ENCODE results near the gene TAS1R3.

The TAS1R3 gene

DNA sequence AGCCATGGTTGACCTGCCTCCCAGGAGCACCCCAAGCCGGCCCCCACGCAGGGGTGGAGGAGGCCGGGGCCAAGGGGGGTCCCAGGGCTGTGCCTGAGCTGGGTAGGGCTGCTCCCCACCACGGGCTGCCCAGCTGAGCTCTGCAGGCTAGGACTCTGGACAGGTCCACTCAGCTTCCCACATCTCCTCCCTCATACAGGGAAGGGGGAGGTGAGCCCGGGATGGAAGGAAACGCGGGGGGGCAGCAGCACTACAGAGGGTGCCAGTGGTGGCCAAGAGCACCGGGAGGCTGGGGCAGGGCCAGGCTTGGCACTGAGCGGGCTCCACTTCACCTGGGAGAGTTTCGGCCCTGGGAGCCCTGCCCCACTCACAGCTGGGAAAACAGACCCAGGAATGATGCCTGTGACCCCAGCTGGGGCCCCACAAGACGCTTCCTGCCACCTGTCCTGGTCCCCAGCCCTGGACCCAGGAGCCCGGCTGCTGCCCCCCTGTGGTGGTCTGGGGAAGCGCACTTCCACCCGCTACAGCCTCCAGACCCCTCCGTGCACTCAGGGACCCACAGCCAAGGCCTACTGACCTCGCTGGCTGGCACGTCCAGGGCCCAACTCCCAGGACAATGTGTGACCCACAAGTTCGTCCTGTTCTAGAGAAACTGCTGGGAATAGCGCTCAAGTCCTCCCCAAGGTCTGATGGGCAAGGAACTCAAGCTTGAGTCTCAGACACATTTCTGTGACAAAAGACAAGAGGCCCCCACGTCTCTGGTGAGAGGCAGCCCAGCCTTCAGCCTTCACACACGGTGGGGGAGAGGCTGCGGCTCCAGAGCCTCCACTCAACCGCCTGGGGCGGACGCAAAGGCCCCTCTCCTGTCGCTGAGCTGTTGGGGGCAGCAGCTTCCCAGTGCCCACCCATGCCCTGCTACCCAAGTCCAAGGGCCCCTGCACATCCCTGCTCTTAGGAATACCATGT, 40.9 kb downstream of the TAS1R3 start:
- TF ChIP-seq, protein P1, sequence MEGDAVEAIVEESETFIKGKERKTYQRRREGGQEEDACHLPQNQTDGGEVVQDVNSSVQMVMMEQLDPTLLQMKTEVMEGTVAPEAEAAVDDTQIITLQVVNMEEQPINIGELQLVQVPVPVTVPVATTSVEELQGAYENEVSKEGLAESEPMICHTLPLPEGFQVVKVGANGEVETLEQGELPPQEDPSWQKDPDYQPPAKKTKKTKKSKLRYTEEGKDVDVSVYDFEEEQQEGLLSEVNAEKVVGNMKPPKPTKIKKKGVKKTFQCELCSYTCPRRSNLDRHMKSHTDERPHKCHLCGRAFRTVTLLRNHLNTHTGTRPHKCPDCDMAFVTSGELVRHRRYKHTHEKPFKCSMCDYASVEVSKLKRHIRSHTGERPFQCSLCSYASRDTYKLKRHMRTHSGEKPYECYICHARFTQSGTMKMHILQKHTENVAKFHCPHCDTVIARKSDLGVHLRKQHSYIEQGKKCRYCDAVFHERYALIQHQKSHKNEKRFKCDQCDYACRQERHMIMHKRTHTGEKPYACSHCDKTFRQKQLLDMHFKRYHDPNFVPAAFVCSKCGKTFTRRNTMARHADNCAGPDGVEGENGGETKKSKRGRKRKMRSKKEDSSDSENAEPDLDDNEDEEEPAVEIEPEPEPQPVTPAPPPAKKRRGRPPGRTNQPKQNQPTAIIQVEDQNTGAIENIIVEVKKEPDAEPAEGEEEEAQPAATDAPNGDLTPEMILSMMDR (IDR thresholded peaks at IDR 0.05; ENCODE audit: insufficient read depth, low read length, missing control alignments): peak; percentile 93
- CTCF ChIA-PET: interaction anchor here (0.6 to 9.3 kb wide), 28 partner anchors 8 to 370 kb away, joined by 3 to 138 read pairs (median 3); partner anchors contain the start of genes CCNL2, DVL1, MXRA8 and TAS1R3
- POLR2A ChIA-PET: interaction anchor here (0.7 to 2.3 kb wide), 4 partner anchors 13 to 29 kb away, joined by 3 to 9 read pairs (median 6); no protein-coding TSS in a partner anchor
- H3K4me3 ChIP-seq (ENCODE audit: low read depth, low read length): peak overlapping the region; percentile 12; the same call in 1 of the 2 replicates
- no peak for DNase-seq (ENCODE audit: low read depth, low spot score)

DNA sequence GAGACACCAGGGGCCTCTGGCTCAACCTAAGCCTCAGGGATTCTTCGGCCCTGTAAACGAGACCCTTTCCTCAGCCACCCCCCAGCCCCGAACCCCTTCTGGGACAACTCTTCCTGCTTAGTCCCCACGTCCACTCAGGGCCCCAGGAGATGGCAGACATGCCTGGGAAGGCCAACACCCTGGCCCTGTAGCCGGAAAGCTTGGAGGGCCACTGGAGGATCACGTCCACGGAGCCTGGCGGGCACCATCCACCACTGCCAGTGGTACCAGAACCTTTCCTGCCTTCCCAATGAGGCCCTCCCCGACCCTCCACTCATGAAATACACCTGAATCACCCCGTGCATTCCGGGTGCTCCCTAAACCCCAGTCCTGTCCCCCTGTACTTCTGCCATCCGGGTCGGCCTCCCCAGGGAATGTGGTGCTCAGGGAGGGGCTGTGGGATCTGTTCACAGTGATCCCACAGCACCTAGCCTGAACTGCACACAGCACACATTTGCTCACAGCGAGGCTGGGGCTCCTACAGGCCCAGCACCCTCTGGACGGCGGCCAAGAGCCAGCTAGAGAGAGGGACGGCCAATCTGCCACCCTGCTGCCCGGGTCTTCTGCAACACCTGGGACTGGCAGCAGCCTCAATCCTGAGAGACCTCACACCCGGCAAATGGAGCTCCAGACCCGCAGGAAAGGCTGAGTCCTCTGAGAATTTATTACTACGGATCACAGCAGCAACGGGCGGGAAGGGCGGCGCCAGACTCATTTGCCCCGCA, 42.2 kb downstream of the TAS1R3 start:
- CTCF ChIA-PET: interaction anchor here (0.7 to 9.3 kb wide), 15 partner anchors 10 to 252 kb away, joined by 3 to 138 read pairs (median 10); partner anchors contain the start of genes CCNL2, DVL1 and MXRA8

DNA sequence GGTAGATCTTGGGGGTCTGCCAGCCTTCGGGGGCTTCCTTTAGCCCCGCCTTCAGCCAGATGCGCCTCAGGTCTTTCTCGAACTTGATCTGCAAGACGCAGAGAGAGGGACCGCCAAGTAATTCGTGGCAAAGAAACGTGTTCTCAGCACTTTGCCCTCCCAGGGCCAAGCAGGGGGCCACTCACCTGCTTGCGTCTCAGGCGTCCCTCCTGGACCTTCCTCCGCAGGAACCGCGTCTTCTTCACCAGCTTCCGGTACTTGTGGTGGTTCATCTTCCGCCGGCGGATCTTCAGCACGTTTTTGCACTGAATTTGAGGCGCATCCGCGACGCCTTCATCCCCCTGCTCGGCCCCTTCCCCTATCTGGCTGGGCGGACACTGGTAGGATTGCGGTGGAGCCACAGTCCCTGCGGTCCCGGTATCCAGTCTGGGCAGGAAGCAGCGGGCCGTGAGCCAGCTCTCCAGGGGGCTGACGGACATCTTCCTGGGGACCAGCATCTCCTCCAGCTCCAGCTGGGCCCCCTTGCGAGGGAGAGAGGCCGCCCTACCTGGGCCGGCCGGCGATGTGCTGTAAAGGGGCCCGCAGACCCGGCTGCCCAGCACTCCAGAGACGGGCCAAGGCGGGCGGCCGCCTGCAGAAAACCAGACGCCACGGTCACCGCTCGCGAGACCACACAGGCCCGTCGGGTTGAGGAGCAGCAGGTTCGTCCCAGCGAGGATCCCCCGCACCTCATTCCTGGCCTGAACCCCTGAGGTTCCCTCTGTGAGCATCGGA, 42.9 kb downstream of the TAS1R3 start:
- ChIA-PET POLR2A (interaction anchor here (0.9 to 3.1 kb wide), 3 partner anchors 15 to 26 kb away, joined by 3 to 36 read pairs (median 15); partner anchors contain the start of genes CCNL2 and MXRA8), CTCF (interaction anchor here (0.7 to 9.3 kb wide), 9 partner anchors 9 to 61 kb away, joined by 3 to 138 read pairs (median 4); partner anchors contain the start of gene DVL1)
- TF ChIP-seq, protein P1 (IDR thresholded peaks at IDR 0.05; ENCODE audit: insufficient read depth, low read length, missing control alignments): no peak
- H3K4me3 ChIP-seq (ENCODE audit: low read depth, low read length): peak overlapping the region; percentile 85
- no peak for DNase-seq (ENCODE audit: low read depth, low spot score)

More for the DNA sequence above, 42.2 kb downstream of the TAS1R3 start:
- POLR2A ChIA-PET: interaction anchor here (0.7 to 2.3 kb wide), 3 partner anchors 21 to 25 kb away, joined by 3 to 9 read pairs (median 3); no protein-coding TSS in a partner anchor
- peak overlapping the region; percentile 85 for H3K4me3 ChIP-seq (ENCODE audit: low read depth, low read length)
- TF ChIP-seq, protein P1 (IDR thresholded peaks at IDR 0.05; ENCODE audit: insufficient read depth, low read length, missing control alignments): no peak
- no peak for DNase-seq (ENCODE audit: low read depth, low spot score)

DNA sequence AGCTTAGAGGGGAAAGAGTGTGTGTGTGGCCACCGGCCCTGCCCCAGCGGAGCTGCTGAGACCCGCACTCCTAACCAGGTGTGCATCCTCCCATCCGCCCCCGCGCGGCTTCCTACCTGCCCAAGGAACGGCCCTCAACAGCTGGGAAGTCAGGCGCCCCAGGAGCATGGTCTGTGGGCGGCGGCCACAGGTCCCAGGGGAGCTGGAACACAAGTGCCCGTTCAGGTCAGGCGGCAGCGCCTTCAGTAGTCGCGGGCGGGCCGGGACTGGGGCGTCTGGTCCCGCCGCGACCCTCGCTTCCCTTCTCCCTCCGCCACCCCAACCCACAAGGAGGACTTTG, 43.5 kb downstream of the TAS1R3 start:
- DNase-seq (ENCODE audit: low read depth, low spot score): no peak
- POLR2A ChIA-PET: interaction anchor here (0.7 to 3.1 kb wide), 12 partner anchors 10 to 33 kb away, joined by 3 to 36 read pairs (median 5); partner anchors contain the start of genes CCNL2, MRPL20 and MXRA8
- CTCF ChIA-PET: interaction anchor here (0.8 to 9.3 kb wide), 10 partner anchors 9 to 131 kb away, joined by 3 to 138 read pairs (median 6); partner anchors contain the start of genes CCNL2 and DVL1
- peak overlapping the region; percentile 85 for H3K4me3 ChIP-seq (ENCODE audit: low read depth, low read length)
- TF ChIP-seq, protein P1 (IDR thresholded peaks at IDR 0.05; ENCODE audit: insufficient read depth, low read length, missing control alignments): no peak

DNA sequence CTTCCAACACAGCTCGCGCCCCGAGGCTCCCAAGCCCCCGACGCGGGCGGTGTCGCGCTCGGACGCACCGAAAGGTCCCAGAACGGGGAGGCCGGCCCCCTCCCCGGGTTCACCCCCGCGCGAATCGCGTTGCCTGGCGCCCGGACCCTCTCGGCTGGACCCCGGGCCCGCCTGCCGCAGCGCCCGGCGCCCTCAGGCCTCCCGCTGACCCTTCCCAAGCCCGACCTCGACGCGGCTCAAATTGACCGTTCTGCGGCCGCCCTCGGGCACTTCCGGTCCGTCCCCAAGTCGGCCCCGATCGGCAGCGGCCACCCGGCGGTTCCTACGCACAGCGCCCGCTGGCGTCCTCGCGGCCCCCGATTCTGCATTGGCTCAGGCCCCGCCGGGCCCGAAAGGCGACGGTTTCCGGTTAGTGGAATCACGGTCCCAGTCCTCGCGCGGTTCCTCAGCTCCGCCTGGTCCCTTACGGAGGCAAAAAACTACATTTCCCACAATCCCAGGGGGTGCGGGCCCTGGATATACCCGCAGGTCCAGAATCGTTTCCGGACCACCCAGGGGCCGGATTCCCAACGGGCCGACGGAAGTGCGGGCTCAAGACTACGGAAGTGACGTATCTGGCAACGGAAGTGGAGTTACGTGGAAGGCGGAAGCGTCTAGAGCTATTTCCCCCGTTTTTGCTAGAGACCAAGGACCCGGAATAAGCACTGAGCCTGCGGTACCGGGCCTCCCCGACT, 44.0 kb downstream of the TAS1R3 start, which contains the start of gene AURKAIP1:
Gene AURKAIP1 (minus strand): TSS at position 279 of the 734 bp plus-strand sequence. CDS start 451 bp downstream, outside the sequence.
- H3K4me3 ChIP-seq (ENCODE audit: low read depth, low read length): peak within 1 kb of the TSS; percentile 85
- ChIA-PET CTCF (interaction anchor here (0.8 to 9.3 kb wide), 9 partner anchors 8 to 130 kb away, joined by 3 to 138 read pairs (median 7); partner anchors contain the start of genes CCNL2 and DVL1), POLR2A (interaction anchor here (0.7 to 3.1 kb wide), 15 partner anchors 10 to 70 kb away, joined by 3 to 36 read pairs (median 4); partner anchors contain the start of genes CCNL2, MRPL20 and MXRA8)
- TF ChIP-seq, protein P1 (IDR thresholded peaks at IDR 0.05; ENCODE audit: insufficient read depth, low read length, missing control alignments): peak; percentile 67
- peak; percentile 97 for DNase-seq (ENCODE audit: low read depth, low spot score)

Measured in AG04449 (cell line).